ENCODE data around the gene GRIK3.
"Not testable (repeated sequence)": the region's sequence is repeated elsewhere in the genome, so short reads cannot be mapped to it uniquely, and the experiment has no call there.

The GRIK3 gene

DNA sequence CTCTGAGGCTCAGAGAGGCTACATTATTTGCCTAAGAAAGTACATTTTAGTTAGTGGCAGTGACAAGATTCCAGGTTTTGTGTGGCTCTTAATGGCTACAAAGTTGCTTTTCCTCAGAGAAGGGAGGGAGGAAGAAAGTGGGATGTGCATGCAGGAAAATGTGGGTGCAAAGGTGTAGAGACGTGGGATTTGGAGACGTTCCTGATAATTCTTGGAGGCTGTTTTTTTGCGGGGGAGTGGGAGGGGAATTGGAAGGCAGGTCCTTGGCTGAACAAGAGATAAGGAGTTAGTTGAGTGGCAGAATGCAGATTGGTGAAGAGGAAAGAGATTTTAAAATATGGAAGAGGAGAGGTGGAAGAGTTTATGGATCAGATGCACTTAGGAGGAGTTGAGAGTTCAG is 258.1 kb downstream of the GRIK3 start:
- DNase-seq, result no peak

DNA sequence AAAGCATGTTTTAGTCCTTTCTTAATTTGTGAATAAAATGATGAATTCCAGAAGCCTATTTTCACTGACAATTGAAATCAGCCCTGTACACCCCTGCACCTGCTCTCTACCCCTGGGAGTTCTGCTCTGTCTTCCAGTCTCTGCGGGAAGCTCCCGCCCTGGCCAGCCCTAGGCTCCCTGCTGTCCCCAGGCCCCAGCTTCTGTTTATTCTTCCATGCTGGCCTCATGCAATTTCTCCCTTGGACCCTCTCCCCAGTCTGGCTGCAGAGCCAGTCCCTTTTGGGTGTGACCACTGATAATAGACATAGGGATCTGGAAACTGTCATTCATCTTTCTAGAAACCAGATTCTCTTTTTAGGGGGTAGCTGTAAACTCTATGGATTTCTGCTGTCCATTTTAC is 258.6 kb downstream of the GRIK3 start:
- DNase-seq, result no peak

DNA sequence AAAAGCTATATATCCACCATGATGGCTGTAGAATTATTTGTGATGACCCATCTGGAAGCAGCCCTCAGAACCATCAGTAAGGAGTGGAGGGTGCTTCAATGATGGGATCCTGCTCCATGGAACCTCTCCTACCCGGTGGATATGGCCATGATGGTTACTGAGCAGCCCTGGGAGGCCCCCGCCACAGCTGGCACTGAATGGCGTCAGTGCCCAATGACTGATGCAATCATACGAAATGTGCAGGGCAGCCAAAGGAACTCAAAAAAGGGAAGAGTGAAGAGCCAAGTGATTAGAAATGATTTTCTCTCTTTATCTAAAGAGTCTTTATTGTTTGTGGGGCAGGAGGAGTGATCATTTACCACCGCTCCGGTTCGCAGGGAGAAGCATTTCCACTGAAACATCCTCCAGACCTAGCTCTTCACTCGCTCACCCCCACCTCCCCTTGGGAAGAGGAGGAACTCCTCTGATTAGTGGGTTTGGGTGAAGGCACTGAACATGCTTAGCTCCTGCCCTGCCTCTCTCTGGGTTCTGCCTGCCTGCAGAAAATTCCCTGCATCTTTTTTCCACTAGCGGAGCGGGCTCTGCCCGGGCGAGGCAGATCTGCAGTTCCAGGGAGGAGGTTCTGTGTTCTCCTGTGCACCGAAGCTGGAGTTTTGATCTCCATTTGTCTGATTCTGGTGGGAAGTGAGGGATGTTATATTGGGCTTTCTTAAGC is 260.3 kb downstream of the GRIK3 start:
- no peak for DNase-seq

DNA sequence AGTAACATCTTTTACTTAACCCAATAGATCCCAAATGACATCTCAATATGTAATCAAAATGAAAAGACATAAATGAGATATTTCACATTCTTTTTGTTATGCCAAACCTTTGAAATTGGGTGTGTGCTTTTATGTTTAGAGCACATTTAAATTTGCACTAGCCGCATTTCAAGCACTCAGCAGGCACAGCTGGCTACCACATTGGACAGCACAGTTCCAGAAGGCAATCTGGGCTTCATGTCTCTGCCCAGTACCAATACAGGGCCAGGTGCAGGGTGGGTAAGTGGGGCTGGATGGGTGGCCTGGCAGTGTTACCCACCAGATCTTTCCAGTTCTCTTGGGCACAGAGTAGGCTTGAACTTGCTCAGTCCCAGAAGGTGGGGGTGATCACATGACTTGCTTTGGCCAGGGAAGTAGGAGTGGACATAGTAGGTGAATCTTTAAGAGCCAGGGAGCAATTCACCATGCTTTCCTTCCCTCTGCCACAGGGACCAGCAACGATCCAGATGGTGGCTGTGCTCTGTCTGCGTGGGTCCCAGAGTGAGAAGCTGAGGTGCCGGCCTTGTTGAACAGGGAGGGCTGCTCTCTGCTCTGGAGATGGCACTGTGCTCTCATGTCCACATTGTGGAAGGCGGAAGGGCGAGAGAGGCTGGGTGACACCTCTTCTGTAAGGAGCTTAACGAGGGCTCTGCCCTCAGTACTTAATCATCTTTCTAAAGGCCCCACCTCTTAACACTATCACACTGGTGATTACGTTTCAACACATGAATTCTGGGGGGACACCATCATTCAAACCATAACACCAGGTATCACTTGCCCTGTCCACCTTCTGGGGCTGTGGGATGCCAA is 261.4 kb downstream of the GRIK3 start:
- no peak for DNase-seq

DNA sequence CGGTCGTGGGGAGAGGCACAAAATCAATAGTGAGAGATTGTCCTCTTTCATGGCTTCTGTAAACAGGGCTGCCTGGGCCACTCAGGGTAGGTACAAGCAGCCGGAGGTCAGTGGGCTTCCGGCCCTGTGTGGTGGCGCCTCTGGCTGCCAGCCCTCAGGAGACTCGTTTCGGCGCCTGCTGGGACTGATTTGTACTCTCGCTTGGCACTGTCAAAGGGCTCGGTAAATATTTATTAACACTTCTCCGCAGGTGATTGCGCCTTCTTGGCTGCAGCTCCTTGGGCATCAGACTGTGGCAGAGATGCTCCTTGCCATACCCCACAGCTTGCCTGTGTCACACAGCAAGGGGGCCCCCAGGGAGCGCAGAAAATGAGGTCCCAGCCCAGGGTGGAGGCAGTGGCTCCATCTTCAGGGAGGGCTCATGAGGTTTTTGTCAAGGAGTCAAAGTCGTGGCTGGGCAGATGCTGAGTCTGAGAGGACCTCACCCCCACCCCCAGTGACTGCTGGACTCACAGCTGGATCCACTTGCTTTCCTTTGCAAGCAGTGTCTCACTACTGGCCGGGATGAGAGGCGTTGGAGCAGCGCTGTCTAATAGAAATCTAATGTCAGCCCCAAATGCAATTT is 262.5 kb downstream of the GRIK3 start:
- DNase-seq, result no peak

DNA sequence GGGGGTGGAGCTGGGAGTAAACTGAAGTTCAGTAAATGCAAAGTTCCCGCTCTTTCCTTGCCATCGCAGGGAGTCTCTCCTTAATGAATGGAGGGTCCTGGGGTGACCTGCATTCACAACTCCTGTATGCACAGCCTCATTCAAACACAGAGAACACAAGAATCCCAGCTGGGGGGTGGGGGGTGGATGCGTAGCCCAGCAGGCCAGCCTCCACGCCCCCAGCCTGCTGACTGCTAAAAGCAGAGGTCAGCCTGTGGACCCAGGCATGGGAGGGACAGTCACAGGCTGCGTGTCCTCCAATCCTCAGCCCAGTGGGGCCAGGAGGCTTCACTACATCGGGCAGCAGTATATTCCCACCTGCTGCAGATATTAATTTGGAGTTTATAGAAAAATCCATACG is 263.1 kb downstream of the GRIK3 start:
- no peak for DNase-seq

DNA sequence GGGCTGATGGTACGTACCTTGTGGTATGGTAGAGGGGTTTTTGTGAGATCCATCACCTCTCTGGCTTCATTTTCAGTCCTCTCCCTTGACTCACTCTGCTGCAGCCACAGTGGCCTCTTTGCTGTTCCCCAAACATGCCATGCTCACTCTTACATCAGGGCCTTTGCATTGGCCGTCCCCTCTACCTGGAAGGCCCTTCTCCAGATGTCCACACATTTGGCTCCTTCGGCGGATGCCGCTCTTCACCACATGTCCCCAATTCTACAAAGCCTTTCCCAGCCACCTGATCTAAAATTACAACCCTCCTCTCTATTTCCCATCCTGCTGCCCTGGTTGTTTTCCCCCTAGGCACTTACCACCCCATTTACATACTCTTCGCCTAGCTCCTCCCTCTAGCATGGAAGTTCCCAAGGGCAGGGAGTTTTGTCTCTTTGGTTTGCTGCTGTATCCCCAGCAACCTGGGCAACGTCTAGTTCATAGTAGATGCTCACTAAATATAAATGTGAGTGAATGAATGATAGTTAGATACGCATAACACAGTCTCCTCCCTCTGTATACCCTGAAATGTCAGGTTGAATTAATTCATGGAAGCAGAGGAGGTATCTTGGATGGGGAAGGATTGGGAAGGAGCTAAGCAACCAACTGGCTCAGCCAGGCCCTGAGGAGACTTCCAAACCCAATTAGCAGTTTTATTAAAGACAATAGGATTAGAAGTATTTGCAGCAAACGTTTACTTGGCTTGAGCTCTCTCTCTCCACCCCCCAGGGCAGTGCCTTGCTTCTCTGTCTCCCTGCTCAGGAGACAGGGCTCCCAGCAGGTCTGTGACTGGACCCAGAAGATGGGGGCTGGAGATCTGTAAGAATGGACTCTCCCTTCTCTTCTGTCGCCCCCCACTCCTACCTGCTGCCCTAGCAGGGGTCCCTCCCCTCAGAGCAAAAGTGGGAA is 264.2 kb downstream of the GRIK3 start:
- DNase-seq, result no peak

DNA sequence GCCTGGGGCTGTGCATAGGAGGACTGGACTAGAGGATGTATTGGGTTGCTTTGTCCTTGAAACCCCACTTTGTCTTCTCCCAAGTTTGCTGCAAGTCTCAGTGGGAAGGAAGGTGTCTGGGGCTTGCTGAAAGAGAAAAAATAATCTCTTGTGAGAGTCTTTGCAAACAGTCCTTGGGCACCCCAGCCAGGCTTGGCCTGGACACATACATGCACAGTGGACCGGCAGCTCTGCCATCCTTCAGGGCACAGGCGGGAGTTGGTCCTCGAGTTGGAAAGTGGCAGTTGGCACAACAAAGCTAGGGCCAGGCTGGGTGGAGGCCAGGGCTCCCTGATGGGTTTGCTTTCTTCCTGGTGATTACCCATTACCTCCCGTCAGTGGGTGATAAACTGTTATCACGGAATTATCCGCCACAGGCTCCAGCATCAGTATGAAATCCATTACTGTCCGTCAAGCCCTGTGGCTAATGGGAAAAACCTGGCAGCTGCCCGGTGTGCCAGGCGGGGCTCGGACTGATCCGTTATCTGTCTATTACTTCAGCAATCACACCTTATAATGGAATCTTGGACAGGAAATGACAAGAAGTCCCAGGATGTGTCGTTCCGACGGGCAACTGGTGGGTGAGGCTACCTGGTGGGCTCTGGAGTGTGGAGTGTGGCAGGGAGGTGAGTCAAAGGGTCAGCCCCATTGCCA is 265.7 kb downstream of the GRIK3 start:
- DNase-seq, result no peak

DNA sequence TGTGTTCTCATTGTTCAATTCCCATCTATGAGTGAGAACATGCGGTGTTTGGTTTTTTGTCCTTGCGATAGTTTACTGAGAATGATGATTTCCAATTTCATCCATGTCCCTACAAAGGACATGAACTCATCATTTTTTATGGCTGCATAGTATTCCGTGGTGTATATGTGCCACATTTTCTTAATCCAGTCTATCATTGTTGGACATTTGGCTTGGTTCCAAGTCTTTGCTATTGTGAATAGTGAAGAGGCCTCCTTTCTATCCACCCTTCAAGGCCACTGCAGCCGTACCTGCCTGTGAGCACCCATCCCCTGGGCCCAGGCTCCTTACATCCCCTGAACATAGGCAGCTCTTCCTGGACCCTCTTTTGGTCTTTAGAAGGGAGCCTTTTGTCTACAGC is 266.9 kb downstream of the GRIK3 start:
- not testable (repeated sequence) for DNase-seq

DNA sequence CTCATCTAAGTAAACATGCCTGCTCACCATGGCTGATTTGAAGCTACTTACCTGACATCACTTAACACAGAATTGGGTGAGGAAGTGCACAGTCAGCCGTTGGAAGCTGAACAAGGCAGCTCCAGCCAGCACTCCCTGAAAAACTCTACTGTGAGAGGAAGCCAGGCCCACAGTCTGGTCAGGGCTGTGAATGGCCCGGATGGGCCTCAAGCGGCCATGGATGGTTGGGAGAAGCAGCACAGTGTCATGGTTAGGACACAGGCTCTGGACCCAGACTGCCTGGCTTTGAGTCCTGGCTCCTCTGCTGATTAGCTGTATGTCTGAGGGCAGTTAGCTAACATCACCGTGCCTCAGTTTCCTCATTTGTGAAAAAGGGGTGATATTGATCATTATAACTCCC is 267.8 kb downstream of the GRIK3 start:
- DNase-seq, result no peak

DNA sequence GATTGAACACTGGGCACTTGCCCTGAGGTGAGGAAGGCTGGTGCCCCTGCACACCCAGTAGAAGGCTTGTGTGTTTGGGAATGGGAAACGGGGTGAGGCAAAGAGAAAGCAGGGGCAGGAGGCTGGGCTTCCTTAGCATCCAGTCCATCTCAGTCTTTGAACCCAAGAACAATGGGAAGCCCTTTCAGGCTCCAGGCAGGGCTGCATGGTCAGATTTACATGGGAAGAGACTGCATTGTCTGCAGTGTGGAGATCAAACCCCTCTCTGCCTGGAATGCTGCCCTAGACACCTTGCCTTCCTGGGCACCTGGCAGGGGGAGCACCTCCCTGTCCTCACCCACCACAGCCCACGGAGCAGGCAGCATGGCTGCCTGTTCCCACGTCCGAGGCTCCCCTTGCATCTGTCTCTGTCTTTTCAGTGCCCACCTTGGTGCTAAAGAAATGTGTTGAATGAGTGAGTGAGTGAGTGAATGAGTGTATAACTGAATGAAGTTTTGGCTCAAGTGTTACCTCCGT is 268.5 kb downstream of the GRIK3 start:
- DNase-seq, result no peak

DNA sequence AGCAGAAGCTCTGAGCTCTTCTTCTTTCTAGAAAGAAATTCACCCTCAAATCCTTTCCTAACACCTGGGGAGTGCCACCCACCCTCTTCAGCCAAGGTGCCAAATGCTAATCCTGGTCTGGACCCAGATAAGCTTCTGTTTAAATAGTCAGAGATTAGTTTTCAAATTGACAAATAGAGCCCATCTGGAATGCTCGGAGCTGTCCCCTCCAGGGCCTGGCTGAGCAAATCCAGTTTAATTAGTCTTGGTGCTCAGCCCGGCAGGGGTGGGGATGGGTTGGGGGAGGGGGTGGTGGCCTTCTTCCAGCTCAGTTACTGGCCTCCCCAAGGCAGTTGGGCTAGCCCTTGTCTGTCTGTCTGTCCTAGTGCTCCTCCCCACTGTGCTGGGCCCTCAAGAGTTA is 269.5 kb downstream of the GRIK3 start:
- DNase-seq, result no peak

DNA sequence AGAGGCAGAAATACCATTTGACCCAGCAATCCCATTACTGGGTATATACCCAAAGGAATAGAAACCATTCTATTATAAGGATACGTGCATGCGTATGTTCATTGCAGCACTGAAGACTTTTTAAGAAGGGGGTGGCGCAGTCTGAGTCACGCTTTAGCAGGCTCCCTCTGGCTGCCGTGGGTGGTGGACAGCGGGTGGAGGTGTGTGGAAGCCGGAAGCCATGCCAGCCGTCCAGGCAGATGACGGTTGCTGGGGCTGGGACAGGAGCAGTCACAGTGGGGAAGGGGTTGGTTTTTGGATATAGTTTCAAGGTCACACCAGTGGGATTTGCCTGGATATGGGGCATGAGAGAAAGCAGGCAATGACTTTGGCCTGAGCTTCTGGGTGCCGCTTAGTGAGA is 270.5 kb downstream of the GRIK3 start:
- no peak for DNase-seq

DNA sequence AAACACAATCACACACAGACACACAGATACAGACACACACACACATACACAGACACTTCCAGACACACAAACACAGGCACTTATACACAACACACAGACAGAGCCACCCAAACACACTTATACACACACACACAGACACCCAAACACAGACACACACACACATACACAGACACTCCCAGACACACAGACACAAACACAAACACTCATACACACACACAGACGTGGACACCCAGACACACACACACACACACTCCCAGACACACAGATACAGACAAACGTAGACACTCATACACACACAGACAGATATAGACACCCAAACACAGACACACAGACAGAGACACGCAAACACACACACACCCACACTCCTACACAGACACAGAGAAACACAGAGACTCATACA is 272.1 kb downstream of the GRIK3 start:
- DNase-seq, result no peak

DNA sequence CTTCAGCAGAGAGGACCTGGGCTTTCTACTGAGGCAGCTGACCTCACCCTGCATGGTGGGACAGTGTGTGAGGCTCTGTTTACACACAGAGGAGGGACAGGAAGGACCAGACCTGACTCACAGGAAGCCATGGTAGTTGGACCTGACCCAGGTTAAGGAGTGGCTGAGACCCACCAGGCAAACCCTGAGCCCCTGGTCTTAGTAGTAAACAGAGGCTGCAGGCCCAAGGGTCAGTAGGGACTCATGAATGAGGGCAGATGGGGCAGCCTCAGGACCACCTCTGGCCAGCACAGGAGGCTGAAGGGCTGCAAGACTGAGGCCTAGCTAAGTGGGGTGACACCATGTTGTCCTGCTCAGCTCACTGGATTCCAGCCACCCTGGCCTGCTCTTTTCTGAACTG is 273.2 kb downstream of the GRIK3 start:
- DNase-seq, result no peak

DNA sequence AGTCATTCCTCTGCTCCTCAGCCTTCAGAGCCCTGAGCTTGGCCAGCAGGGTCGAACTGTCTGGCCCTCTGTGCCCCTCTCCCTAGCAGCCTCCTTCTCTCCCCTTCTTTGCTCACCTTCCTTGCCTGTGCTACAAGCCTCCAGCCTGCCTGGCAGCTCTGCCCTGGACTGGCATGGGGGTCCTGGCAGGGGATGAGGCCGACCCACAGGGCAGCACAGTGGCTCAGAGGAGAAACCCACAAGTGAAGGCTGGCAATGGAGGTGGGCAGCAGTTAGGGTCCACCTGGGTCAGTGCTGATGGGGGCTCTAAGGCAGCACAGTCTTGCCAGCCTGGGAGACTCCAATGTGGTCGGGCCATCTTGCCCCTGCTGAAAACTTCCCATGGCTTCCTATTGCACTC is 274.2 kb downstream of the GRIK3 start:
- DNase-seq, result no peak

DNA sequence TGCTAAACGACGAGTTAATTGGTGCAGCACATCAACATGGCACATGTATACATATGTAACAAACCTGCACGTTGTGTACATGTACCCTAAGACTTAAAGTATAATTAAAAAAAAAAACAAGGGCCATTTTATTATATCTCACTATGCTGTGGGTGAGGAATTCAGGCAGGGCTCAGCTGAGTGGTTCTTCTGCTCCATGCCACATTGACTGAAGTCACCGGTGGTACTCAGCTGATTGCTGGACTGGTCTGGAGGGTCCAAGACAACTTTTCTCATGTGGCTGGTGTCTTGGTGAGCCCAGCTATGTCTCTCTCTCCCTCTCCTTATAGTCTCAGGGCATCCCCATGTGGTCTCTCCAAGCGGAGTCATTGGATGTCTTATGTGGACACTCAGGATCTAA is 275.0 kb downstream of the GRIK3 start:
- DNase-seq, result no peak

DNA sequence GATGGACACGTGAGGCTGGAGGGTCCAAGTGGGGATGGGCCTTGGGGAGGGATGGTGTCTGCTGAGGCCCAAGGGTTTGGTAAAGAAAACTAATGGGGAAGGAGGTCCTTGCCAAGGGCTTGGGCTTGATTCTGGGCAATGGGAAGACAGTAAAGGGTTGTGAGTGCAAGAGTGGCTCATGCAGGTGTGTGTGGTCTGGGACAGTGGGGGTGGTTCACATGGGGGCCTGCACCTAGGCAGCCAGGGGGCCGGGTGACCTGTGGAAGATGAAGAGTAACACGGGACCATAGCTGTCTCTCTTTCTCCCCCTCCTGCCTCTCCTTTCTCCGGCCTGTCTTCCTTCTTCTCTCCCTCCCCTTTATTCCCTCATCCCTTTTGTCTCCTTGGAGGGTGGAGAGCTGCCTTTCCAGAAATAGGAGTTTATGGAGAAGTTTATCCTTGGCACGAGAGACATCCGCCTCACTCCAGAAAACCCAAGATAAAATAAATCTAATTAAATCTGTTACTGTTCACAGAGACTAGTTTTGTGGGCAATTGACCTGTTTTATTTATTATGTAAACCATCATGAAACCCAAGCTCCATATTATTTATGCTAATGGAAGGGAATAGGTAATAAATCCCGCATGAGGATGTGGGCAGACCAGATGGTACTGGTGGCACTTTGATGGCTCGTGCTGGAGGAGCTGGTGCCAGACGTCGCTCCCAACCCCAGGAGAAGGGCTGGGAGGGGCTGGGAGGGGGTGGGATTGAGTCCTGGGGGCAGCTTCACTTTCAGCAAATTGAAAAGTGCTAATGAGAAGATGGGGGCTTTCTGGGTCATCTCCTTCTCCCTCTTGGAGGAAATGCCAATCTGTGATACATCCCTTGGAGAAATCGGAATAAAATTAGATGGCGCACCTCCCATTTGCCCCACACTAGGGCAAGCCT is 278.7 kb downstream of the GRIK3 start:
- no peak for DNase-seq

DNA sequence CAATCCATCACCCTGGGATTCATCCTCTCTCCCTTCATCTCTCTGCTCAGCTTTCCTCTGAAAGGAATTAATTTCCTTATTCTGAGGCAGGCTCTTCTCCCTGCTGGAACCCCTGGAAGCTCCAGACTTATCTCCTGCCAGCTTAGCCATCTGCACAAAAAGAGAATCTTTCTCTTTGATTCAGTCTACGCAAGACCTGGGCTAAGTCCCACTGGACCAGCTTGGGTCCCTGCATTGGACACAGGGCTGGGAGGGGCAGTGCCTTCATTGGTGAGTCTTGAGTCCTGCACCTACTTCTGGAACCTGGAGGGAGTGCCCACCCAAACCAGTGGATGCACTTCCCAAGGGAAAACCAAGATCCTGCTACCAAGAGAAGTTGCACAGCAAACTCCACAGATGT is 279.9 kb downstream of the GRIK3 start:
- no peak for DNase-seq

DNA sequence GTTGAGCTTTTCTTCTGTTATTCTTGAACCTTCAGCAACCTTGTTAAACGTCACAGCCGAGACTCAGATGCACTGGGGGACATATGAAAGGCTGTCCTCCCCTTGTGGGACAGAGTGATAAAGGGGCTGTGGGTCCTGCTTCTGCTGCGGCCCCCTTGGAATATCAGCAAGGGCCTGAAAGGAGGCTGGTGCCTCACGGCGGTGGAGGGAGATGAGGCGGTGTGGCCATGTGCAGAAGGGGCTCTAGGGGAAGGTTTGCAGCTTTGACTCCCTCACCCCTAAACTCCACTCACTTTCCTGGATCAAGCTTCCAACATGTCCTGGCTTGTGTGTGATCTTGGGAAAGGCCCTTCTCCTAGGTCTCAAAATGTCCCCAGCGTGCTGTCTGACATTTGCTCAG is 280.9 kb downstream of the GRIK3 start:
- DNase-seq, result no peak

DNA sequence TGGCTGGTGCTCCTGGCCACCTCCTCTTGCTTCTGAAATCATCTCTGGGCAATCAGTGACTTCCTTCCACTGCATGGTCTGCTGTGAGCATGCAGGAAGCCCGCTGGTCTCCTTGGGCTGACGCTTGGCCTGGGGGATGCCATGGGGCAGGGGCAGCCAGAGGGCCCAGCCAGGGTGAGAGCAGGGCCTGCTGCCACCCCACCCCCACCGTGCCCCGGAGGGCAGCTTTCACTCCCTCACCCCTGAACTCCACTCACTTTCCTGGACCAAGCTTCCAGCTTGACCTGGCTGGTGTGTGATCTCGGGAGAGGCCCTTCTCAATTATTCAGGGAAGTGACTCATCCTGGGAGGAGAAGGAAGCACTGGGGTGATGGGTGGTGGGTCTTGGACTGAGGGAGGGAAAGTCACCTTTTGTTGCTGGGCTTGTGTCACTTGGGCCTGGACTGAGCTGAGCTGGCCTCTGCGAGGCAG is 281.4 kb downstream of the GRIK3 start:
- no peak for DNase-seq

All from SHP77 treated with DMSO at 0.1 percent for 48 hours (cell line).